MM.1S (cell line): ENCODE measurements around the gene EXOC8.

Experiments used
- EZH2phosphoT487 ChIP-seq: fragments of 300-600 bp; sonication (generic); IDR thresholded peaks from 2 replicates; pipeline ENCODE4 v1.6.1; 2018; ENCODE audit warnings: antibody characterized with exemption, low read length
- TF ChIP-seq, protein P1 (sequence below): fragments of 300-600 bp; sonication (generic); IDR thresholded peaks from 2 replicates; pipeline ENCODE4 v1.5.1; 2016; ENCODE audit warnings: antibody characterized with exemption, low read length, mixed read lengths

DNA sequence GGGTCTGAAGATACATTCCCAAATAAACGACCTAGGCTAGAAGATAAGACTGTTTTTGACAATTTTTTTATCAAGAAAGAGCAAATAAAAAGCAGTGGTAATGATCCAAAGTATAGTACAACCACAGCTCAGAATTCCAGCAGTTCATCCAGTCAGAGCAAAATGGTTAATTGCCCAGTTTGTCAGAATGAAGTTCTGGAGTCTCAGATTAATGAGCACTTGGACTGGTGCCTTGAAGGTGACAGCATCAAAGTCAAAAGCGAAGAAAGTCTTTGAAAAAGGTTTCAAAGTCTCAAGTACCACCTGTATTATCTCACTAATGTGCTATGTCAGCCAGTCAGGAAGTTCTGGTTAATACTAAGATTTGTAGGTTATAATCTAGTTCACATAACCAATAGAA lies 15.4 kb upstream of the EXOC8 start:
- TF ChIP-seq, protein P1, sequence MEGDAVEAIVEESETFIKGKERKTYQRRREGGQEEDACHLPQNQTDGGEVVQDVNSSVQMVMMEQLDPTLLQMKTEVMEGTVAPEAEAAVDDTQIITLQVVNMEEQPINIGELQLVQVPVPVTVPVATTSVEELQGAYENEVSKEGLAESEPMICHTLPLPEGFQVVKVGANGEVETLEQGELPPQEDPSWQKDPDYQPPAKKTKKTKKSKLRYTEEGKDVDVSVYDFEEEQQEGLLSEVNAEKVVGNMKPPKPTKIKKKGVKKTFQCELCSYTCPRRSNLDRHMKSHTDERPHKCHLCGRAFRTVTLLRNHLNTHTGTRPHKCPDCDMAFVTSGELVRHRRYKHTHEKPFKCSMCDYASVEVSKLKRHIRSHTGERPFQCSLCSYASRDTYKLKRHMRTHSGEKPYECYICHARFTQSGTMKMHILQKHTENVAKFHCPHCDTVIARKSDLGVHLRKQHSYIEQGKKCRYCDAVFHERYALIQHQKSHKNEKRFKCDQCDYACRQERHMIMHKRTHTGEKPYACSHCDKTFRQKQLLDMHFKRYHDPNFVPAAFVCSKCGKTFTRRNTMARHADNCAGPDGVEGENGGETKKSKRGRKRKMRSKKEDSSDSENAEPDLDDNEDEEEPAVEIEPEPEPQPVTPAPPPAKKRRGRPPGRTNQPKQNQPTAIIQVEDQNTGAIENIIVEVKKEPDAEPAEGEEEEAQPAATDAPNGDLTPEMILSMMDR, result no peak
- TF ChIP-seq EZH2phosphoT487, result no peak
